CD4-positive, alpha-beta T cell treated with Interleukin-6 for 4 hours (primary cell): ENCODE measurements around the gene SEPTIN12.

Source experiments
- DNase-seq: peaks from one replicate; pipeline ENCODE4 v3.0.0-alpha.2; 2020; ENCODE audit warnings: mixed read lengths

SEPTIN12 gene, protein sequence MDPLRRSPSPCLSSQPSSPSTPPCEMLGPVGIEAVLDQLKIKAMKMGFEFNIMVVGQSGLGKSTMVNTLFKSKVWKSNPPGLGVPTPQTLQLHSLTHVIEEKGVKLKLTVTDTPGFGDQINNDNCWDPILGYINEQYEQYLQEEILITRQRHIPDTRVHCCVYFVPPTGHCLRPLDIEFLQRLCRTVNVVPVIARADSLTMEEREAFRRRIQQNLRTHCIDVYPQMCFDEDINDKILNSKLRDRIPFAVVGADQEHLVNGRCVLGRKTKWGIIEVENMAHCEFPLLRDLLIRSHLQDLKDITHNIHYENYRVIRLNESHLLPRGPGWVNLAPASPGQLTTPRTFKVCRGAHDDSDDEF

DNA sequence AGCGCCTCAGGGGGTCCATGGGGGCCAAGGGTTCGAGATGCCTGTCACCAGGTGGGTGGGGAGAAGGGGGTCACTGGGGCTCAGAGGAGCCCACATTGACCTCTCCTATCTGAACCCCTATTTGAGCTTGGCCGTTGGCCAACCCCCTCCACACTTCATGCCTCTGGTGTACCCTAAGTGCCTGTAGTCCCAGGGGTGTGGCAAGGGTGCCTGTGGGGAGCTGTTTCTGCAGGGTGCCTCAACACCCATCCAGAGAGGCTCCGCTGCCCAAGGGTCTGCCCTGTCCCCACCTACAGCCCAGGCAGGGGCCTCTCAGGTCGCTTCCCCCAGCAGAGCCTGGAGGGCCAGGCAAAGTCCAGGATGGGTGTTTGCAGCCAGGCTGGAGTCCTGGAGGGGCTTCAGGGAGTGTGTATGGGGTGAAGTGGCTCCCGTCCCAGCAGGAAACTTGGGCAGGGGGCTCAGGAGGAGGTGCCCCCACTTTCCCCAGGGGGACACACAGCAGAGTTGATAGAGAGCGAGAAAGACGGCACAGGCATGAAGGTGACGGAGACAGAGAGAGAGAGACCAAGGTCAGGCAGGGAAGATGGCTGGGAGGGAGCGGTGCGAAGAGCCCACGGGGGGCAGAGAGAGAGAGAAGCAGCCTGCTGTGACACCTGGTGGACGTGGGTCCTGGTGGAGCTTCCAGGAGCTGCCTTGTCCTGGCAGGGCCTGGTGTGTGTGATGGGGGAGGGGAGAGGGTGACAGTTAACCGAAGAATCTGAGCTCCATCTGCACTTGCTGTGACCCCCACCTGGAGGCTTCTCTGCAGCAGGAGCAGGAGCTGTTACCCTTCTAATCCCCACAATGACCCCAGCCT, at the start of gene SEPTIN12:
Gene SEPTIN12 (minus strand): TSS at position 719 of the 856 bp plus-strand sequence. CDS start 700 bp downstream, at position 19.
- DNase-seq: no peak

DNA sequence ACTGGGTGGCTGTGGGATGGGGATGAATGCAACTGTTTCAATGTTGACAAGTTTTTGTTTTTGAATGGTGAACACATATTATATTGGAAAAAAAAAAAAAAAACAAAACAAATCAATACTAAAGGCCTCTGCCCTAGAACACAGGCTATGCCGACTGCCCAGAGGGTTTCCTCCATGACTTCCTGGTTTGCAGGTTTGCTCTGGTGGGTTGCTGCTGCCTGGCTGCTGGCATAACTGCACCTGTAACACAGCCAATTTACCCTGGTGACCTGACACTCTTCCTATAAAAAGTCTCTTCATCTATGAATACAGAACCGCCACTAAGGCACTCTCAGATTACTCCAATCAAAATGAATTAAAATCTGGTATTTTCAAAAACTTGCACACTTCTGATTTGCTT, 48.6 kb upstream of the SEPTIN12 start:
- no peak for DNase-seq

DNA sequence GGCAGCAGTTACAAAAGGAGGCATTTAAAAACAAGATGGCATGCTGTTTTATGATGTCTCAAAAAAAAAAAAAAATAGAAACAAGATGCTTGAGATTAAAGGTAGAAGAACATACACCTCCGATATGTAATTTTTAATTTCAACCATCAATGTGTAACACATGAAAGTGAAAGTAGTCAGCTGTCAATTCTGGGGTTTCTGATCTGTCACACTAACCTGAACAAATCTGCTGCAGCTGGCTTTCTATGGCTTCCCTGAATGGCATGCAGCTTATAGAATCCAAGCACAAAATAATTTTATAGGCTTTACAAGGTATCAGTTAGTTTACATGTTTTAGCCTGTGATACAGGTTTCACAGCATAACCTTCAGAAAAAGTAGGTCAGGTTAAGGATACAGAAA, 45.4 kb upstream of the SEPTIN12 start:
- no peak for DNase-seq

GRCh38 chr16:4832698-4833343, 44.7 kb upstream of the SEPTIN12 start:
- no peak for DNase-seq

- DNase-seq: no peak
Observed at GRCh38 chr16:4831616-4832015, 43.5 kb upstream of the SEPTIN12 start.

- no peak for DNase-seq
Observed at GRCh38 chr16:4830408-4830807, 42.3 kb upstream of the SEPTIN12 start.

- DNase-seq: no peak
Observed at GRCh38 chr16:4828567-4829321, 40.6 kb upstream of the SEPTIN12 start.

GRCh38 chr16:4826980-4827379, 38.8 kb upstream of the SEPTIN12 start:
- no peak for DNase-seq

DNA sequence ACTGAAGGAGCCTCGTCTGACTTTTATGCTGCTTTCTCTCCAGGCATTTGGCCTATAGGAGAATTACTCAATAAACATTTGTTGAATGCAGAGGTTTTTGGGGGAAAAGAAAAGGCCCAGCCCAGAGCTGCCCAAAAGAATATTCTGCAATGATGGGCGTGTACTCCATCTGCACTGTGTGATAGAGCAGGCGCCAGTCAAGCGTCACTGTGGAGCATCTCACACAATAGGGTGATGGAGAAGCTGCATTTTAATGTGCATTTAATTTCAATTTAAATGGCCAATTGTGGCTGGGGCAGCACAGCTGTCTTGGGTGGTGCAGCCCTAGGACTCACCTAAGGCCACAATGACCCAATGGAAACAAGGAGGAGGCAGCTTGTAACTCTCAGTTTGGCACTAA, 38.4 kb upstream of the SEPTIN12 start:
- no peak for DNase-seq

DNA sequence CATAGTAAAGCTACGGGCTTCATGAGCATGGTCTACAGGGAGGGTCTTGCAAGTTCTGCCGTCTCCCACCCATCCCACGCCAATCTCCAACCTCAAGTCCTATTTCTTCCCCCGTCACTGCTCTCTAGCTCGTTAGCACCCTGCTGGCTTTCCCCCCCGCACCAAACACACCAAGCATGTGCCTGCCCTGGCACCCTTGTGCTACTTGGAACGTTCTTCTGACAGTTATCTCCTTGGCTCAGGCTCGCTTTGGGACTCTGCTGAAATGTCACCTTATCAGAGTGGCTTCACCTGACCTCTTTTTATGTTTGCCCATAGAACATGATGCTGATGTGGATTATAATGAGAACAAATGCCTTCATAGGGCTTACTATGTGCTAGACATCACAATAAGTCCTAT, 37.1 kb upstream of the SEPTIN12 start:
- no peak for DNase-seq

DNA sequence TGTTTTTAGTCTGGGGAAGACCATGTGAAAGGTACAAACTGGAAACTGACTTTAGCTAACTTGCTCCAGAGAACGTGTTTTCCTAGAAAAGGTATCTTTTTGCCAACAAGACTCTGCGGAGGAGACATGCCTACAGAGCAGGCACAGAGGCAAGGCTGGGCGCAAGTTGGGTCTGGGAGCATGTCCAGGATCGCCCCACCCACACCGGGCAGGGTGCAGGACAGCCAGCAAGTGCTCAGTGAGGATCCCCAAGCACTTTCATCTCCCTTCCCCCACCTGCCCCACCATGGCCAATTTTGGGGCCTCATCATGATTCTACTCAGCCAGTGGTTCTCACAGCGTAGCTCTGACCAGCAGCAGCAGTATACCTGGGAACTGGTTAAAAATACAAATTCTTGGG, 32.5 kb upstream of the SEPTIN12 start:
- no peak for DNase-seq

DNA sequence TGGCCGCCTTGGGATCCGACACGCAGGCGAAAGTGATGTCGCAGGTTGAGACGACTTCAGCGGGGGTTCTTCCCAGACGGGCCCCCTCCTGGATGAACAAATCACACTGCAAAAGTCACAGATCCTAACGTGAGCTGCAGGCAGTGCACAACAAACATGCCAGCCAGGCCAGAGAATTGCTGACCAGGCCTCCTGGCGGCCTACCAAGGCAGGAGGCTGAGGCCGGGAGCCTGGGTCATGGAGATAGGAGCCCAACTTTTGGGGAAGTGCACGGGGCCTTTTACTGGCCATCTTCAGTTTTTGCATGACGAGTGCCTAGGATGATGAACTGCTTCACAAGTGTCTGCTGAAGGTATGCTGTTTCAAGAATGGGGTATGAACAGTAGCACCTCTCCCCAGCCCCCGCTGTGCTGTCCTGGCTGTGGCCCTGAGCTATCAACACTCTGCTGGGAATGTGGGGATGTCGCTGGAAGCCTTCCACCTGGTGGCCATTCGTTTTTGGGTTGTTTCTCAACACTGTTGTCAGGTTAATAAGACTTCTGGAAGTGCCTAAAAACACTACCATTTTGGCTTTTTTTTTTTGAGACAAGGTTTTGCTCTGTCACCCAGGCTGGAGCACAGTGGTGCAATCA, 26.5 kb upstream of the SEPTIN12 start:
- DNase-seq: no peak

DNA sequence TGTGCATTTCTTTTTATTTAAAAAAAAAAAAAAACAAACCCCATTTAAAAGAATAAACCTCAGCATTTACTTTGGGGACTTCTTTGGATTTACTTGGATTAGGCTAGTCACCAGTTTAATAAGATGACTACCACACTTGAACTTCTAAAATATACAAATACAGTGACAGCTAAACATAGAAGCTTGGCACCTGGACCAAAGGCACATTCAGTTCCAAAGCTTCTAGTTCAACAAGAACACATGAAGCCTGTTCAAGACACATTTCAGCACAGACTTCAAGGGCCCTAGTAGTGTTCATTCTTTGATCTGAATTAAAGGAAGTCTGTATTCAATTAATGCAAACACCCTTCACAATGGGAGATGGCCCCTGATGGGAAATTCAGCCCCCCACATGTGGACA, 25.9 kb upstream of the SEPTIN12 start:
- DNase-seq: no peak

GRCh38 chr16:4813251-4814003, 25.3 kb upstream of the SEPTIN12 start:
- DNase-seq: no peak

GRCh38 chr16:4811773-4812172, 23.6 kb upstream of the SEPTIN12 start:
- DNase-seq: no peak

DNA sequence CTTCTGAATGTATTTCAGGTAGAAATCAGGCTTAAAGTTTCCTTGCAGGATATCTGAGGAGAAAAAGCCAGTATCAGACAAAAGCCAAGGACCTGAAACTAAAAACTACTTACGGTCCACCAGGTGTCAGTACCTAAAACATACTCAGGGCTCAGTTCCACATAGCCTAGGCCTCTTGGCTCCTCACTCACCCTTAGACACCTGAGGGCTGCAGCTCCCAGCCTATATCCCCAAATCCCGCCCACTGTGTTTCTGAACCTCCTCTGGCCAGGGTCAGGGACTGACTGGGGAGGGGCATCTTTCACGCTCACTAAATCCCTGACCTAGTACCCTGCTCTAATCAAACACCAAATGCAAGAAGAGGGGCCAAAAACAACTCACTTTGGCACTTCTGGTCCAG, 23.1 kb upstream of the SEPTIN12 start:
- no peak for DNase-seq

GRCh38 chr16:4806280-4806679, 18.1 kb upstream of the SEPTIN12 start:
- no peak for DNase-seq

DNA sequence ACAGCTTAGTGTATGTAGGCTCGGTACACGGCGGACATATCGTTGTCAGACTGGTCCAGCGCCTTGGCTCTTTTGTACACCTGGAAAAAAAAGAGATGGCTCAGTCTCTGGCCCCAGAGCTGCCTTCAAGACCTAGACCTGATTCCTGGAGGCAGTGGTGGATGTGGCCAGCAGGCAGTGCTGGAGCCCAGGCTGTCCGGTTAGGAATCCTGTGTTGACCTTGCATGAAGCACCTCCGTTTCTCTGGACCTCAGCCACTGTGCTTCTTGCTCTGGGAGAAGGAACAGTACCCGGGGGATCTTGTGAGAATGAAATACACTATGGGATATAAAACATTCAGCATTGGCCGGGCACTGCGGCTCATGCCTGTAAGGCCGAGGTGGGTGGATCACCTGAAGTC, 17.1 kb upstream of the SEPTIN12 start:
- DNase-seq: no peak

GRCh38 chr16:4803898-4804762, 16.0 kb upstream of the SEPTIN12 start:
- DNase-seq: no peak

DNA sequence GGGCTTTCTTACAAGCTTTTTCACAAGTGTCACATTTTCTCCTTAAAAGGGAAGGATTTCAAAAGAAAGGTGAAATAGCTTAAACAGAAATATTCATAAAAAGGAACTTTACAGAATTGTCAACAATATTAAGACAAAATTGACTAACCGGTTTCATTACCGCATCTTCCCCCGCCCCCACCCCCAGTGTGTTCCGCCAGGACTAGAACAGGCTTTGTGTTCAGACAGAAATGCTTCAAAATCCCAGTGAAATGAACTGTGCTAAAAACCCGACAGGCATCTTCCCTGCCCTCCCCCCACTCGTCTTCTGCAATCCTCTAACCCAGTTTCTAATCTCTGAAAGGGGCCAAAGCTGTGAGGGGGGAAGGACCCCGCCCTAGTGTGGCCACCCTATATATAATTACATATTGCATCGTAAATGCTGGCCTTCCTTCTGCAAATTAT, 15.3 kb upstream of the SEPTIN12 start:
- no peak for DNase-seq
